ENCODE results near the gene SEMA3A.

DNA sequence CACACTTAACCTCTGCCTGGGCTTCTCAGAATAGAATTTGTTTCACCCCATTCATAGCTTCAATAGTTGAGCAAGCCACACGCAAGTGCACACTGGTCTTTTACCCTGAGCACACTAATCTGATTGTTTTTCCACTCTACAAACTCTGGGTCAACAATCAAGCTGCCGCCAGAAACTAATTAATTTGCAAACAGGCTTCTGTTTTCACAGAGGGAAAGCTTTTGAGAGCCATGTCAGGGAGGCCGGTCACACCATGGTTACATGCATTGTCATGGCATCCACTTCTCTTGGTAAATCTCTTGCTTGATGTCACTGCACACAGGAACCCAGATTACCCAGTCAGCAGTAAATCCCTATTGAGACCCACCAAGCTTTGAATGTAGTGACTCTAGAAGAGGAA lies 154.2 kb downstream of the SEMA3A start:
- TF ChIP-seq, protein P1, sequence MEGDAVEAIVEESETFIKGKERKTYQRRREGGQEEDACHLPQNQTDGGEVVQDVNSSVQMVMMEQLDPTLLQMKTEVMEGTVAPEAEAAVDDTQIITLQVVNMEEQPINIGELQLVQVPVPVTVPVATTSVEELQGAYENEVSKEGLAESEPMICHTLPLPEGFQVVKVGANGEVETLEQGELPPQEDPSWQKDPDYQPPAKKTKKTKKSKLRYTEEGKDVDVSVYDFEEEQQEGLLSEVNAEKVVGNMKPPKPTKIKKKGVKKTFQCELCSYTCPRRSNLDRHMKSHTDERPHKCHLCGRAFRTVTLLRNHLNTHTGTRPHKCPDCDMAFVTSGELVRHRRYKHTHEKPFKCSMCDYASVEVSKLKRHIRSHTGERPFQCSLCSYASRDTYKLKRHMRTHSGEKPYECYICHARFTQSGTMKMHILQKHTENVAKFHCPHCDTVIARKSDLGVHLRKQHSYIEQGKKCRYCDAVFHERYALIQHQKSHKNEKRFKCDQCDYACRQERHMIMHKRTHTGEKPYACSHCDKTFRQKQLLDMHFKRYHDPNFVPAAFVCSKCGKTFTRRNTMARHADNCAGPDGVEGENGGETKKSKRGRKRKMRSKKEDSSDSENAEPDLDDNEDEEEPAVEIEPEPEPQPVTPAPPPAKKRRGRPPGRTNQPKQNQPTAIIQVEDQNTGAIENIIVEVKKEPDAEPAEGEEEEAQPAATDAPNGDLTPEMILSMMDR (conservative IDR thresholded peaks at IDR 0.05; ENCODE audit: low read depth in 2 of 2), result no peak
- no peak for TF ChIP-seq POLR2AphosphoS5 (IDR thresholded peaks at IDR 0.05; ENCODE audit: low read depth)
- TF ChIP-seq EZH2 (IDR thresholded peaks at IDR 0.05; ENCODE audit: low read depth, unreplicated experiment), result no peak
- TF ChIP-seq, protein P2, sequence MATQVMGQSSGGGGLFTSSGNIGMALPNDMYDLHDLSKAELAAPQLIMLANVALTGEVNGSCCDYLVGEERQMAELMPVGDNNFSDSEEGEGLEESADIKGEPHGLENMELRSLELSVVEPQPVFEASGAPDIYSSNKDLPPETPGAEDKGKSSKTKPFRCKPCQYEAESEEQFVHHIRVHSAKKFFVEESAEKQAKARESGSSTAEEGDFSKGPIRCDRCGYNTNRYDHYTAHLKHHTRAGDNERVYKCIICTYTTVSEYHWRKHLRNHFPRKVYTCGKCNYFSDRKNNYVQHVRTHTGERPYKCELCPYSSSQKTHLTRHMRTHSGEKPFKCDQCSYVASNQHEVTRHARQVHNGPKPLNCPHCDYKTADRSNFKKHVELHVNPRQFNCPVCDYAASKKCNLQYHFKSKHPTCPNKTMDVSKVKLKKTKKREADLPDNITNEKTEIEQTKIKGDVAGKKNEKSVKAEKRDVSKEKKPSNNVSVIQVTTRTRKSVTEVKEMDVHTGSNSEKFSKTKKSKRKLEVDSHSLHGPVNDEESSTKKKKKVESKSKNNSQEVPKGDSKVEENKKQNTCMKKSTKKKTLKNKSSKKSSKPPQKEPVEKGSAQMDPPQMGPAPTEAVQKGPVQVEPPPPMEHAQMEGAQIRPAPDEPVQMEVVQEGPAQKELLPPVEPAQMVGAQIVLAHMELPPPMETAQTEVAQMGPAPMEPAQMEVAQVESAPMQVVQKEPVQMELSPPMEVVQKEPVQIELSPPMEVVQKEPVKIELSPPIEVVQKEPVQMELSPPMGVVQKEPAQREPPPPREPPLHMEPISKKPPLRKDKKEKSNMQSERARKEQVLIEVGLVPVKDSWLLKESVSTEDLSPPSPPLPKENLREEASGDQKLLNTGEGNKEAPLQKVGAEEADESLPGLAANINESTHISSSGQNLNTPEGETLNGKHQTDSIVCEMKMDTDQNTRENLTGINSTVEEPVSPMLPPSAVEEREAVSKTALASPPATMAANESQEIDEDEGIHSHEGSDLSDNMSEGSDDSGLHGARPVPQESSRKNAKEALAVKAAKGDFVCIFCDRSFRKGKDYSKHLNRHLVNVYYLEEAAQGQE (IDR thresholded peaks at IDR 0.05; ENCODE audit: unreplicated experiment), result no peak
- TF ChIP-seq CREB1 (CRISPR knock-in tag; IDR thresholded peaks at IDR 0.05; ENCODE audit: low read depth), result no peak
- no peak for TF ChIP-seq EZH2phosphoT487 (IDR thresholded peaks at IDR 0.05; ENCODE audit: unreplicated experiment)
